GM21360 (cell line): ENCODE measurements around the gene SCAI.
A peak's percentile ranks its signal among the peaks of the same experiment; 100 is the strongest.
"Not testable (repeated sequence)": the region's sequence is repeated elsewhere in the genome, so short reads cannot be mapped to it uniquely, and the experiment has no call there.

Experiments
- ATAC-seq: cut with Tn5 transposase; IDR thresholded peaks from one replicate; pipeline ENCODE4 v1.9.1; 2021; ENCODE audit warnings: mild to moderate bottlenecking, moderate library complexity; ENCODE audit not compliant: unreplicated experiment

The SCAI gene

DNA sequence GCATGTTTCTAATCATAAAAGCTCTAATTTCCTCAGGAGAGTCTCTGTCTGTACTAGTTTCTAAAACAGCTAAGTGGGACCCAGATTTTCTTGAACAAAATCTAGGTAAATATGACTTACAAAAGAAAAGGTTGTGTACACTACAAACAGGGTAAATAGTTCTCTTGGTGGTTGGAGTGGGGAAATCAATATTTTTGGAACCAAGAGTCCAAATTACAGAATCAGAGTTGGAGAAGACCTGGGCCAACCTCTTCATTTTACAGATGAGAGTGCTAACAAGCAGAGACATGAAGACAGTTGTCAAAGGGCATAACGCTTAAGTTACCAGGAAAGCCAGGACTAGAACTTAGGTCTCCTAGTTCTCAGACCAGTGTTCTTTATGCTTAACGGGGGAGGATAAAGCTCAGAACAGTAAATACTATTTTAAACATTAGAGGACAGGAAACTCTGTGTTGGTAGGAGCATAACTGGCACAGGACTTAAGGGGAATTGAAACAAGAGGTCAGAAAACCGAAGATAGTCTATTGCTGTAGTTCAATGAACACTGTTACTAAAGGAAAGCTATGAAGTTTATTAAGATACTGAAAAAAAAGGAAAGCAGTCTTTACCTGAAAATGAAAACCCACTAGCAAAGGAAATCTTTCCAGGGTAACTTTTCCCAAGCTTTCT, 193.1 kb downstream of the SCAI start:
- ATAC-seq: no peak

DNA sequence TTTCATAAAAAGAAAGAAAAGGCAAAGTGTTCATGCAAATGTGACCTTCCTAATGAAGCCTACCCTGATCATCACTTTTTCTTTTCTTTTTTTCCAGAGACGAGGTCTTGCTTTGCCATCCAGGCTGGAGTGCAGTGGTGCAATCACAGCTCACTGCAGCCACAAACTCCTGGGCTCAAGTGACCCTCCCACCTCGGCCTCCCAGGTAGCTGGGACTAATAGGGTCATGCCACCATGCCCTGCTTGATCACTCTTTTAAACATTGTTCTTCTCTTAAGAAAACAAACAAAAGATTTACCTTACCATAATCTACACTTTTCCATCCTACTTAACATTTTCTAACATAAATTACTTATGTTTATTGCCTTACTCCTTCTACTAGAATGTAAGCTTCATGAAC, 193.9 kb downstream of the SCAI start:
- no peak for ATAC-seq

DNA sequence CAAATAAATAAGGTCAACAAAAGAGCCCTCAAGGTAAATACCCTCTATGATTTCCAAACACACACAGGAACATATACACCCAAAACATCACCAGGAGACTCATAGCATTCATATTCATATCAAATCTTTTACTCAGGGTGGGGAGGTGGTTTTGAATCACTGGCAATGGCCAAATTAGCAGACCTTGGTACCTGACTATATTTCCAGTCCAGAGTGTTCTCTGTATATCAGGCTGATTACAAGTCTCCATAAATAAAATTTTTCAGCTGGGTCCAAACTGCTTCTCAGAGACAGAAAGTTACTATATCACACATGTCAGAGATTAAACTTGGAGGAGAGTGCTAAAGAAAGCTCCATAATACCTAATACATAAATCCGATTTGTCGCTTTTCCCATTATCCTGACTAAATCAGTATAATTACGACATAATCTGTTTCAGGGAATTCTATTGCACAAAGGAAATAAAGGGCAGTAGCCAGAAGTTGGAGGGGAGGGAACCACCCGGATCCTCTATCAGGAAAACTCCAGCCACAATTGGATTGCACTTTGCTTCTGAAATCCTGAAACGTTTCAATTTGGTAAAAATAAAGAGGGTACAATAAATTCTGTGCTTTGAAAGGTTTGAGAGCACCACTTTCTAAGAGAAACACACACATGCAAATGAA, 195.5 kb downstream of the SCAI start:
- ATAC-seq: no peak

DNA sequence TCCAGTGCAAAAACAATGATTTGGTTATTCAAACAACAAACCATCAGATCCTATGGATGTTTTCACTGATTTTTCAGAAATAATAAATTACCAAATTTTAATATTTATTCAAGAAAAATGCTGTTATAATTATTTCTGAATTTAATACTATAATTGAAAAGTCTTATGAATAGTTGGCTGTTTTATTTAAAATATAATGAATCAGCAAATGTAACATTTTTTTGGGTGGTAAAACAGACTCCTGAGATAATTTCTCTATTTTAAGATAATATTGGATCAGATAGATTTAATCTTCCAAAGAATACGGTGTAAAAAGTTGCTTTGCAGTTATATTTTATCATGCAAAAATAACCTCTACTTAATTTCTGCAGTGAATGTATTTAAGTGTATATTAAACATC, 197.2 kb downstream of the SCAI start:
- ATAC-seq: no peak

DNA sequence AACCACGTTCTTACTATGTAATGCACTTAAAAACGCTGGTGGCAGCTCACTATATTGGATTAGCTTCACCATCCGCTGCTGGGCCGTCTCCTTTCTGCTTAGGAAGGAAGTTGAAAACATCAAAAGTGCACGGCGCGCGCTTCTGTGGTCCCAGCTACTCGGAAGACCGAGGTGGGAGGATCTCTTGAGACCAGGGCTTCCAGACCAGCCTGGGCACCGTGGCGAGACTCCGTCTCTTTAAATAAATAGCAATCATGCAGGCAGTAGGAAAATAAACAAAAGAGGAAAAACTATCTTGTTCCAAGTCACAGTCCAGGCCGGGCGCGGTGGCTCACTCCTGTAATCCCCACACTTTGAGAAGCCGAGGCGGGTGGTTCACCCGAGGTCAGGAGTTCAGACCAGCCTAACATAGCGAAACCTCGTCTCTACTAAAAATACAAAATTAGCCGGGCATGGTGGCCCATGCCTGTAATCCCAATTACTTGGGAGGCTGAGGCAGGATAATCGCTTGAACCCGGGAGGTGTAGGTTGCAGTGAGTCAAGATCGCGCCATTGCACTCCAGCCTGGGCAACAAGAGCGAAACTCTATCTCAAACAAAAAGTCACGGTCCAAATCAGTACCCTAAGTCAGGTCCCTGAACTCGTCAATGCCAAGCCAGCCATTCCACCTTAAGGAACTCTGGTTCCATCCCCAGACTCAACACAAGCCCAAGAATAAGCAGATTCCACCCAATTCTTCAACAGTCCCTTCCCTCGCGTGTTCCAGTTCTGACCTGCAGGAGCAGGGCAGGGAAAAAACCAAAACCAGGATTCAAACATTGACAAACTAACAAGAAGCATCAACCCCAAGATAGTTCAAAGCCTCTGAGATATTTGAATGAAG, 201.4 kb downstream of the SCAI start:
- ATAC-seq: peak; percentile 18

DNA sequence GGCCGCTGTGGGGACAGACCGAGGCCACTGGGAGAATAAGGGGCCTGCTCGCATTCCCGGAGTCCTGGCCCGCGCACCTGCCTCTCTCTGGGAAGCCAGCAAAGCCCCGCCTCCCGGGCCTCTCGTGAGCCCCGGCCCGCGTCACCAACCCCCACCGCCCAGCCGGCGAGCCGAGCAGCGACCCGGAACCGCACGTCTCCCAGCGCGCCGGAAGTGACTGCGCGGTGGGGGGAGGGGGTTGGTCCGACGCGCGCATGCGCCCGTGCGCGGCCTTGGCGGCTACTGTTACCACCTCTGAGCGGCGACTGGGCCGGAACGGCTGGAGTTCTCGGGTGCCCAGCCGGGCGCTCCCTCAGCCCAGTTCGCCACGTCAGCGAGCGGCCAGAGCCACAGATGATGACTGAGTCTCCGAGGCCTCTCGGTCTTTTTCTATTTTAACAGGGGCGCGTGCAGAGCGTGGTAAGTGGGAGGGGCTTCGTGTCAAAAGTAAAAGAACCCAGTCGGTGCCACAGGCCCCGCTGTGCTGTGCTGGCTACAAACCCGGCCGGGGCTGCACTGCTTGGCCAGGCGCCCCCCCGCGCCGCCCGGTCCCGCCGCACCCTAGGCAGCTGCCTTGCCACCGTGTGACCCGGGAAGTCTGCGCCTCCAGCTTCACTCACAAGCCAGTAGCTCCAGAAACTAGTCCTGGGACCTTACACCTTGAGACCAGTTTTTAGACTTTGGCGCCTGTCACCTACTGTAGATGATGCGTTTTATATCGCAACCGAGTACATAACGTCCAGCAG, 202.2 kb downstream of the SCAI start, which contains the start of gene GOLGA1:
GOLGA1 (minus strand) TSS at position 190 of the 785 bp plus-strand sequence. CDS start 2,372 bp downstream, outside the sequence.
- peak; percentile 71 for ATAC-seq

DNA sequence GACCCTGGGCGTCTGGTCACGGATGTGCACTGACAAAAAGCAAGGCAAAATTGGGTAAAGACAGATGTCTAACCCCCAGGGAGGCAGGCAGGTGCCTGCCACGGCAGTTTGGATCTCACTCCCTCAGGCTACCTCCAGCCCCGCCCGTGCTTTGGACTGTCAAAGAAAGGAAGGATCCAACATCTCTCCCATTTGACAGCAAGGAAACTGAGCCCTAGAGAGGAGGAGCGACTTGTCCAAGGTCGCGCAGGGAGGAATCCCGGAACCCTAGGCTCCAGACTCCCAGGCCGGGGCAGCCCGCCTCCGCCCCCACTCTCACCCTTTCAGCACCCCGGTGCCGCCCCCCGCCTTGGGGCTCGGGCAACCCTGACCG, 202.8 kb downstream of the SCAI start:
- peak; percentile 11 for ATAC-seq

DNA sequence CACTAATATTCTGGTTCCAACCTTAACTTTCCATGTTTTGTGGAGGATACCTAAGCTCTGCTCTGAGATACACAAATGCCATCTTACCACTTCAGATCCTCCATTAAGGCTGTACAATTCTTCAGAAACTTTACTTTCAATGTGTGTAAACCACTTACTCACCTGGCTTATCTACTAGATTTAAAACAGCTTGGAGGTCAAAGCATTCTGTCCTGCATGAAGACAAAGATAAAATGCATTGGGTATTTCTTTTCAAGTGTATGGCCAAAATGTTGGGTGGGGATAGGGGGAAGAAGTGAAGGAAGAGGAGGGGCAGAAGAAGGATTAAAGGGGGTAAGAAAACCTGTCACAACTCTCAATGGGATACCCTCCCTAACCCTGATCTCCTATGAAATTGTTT, 203.4 kb downstream of the SCAI start:
- no peak for ATAC-seq

DNA sequence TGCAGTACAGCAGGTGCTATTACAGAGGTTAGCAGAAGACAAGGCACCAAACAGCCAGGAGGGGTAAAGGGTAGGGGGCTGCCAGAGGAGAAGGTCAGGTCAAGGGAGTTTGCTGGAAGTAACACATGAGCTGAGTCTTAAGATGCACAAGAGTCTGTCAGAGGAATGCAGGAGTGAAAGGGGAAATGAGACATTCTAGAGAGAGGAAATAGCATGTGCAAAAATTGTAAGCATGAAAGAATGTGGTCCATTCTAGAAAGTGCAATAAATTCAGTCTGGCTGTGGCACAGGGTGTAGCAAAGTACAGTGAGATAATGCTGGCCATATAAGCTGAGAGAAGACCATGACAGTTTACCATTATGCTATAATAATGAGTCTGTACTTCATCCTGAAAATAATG, 209.0 kb downstream of the SCAI start:
- ATAC-seq: peak; percentile 48

DNA sequence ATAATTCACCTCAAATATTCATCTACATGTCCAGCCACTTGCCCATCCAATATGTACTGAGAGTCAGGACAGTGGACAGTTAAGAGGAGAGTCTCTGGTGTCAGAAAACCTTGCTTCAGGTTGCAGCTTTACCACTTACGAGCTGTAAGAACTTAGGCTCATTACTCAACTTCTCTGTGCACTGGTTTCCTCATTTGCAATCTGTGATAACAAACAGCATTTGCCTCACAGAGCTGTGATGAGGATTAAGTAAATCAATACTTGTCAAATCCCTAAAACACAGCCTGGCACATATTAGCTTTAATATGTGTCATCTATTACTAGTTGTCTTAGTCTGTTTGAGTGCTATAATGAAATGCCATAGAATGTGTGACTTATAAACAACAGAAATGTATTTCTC, 211.0 kb downstream of the SCAI start:
- no peak for ATAC-seq

DNA sequence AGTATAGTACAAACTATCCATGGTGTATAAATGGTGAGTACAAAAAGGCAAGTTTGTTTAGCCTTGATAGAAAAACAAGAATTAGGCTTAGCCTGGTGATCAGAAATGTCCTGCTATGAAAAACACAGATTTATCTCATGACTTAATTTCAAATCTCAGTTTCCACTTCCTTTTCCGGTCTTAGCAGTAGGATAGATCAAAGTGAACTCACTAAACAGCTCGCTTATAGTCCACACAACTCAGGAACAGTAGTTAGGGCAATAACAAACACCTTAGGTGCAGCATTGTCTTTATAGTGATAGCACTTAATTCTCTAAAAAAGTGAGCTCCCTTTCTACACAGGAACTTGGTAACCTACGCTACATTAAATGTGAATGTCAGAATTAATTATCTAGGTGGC, 213.9 kb downstream of the SCAI start:
- no peak for ATAC-seq

DNA sequence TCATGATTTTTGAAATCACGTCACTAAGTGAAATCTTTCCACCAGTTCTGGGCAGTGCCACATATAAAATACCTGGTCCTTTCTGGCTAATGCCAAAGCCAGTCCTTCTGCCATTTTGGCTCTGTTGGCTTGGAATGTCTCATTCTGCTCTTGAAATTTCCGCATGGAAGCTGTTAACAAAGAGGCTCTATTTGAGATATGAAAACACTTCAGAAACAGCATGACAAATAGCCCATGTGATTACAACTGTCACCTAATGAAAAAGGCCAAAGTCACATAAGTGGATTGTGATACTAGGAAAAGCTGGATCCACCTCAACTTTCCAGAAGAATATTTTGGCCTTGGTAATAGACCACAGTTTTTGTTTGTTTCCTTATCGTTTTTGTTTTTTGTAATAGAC, 215.2 kb downstream of the SCAI start:
- no peak for ATAC-seq

DNA sequence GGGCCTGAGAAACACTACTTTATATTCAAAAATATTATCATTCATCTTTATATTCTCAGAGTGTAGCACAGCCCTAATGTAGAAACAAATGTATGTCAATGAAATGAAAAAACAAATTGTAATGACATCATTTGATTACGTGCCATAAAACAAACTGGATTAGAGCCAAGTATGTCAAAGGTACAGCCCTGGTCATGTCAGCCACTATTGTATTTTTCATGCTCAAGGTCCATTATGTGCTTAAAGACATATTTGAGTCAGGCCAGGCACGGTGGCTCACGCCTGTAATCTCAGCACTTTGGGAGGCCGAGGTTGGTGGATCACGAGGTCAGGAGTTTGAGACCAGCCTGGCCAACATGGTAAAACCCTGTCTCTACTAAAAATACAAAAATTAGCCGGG, 222.9 kb downstream of the SCAI start:
- ATAC-seq: not testable (repeated sequence)

DNA sequence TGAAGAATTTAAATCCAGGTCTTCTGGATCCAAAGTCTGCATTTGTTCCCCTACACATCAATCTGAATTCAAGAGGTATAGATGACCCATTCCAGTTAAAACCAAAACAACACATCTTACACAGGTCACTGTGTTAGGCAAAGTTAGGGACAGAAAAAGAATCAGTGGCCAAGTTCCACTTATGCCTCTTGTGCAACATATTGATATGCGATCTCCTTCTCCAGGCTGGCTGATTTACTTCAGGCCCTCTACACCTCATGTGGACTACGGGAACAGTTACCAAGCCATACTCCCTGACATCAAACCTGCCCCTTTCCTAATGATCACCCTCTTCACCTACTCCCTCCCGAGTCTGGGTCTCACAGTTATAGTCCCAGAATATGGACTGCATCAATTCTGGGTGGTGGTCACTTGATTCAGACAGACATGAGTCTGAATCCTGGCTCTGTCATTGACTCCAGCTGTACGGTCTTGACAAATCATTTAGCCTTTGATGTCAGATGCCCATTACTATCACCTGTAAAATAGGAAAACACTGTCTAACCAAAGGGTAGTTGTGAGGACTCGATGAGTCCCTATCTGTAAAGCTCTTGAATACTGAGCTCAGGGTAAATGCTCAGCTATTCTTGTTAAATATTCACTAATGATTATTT, 228.4 kb downstream of the SCAI start:
- ATAC-seq: no peak

DNA sequence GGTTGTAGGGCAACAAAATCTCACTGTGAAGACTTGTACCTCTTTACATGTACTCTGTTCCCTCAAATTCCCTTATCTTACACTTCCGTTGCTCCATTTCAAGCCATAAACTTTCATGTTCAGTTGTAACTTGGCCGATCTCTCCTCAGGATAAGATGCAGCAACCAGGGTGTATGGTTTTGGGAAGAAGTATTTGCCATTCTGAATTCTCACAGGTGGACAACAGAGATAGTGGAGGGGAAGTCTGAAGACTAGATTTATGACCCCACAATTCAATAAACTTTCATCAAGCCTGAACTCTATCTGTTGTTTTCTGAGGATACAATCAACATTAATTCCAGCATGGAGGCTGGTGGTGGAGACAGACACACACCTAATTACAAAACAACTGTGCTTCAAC, 229.9 kb downstream of the SCAI start:
- ATAC-seq: no peak

DNA sequence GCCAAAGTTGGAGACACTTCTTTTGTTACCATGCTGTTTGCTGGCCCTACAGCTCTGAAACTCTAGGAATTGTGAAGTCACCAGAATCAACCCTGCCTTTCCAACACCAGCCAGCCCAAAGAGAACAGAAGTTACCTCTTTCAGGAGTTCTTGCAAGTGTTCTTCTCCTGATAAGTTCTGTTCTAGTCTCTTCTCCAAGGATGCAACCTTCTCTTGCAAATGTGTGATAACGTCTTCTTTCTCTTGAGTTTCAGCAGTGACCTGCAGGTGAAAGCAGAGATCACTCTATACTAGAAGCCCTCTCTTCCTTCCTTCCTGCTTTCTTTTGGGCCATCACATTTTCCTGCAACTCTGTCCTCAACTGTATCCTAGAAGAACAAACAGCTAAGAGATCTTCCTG, 231.6 kb downstream of the SCAI start:
- no peak for ATAC-seq

DNA sequence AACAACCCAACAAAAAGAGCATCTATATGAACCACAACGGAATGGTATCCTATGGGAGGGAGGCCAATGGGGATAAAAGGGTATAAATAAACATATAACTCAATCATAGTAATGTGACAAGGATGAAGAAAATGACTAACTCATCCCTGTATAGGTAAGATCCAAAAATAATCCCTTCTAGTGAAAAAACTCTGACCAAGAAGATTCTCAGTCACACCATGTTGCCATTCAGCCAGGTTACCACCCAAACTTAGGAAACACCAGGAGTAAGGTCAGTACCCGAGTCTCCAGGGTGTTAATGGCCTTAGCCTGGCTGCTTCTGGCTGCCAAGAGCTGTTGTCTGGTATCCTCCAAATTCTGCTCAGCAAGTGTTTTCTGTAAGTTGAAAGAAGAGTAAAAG, 235.2 kb downstream of the SCAI start:
- no peak for ATAC-seq

DNA sequence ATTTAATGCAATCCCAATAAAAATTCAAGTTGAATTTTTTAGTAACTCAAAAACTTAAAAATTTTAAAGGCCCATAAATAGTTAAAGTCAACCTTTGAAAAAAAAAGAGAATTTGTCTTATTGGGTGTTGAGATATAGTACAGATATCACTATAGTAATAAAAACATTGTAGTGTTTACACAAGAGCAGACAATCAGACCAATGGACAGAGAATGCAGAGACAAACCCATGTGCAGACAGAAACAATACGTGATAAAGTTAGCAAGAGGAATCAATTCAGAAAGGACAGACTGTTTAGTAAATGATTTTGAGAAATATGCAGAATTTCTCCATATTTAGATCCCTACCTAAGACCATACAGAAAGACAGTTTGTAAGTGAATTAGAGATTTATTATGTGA, 236.4 kb downstream of the SCAI start:
- no peak for ATAC-seq

DNA sequence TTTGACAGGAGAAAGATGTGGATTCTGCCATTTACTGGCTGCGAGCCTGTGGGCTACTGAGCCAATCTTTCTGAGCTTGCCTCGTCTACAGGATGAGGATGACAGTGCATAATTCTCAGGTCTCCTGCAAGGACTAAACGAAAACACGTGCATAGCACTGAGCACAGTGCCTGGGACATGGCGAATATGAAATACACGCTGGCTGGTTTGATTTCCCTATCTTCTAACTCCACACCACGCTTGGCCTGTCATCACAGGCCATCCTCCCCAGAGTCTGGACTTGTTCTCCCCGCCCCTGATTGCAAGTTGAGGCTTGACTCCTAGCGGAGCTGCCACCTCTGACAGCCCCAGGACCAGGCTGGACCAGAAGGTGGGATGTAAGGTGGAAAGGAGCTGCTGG, 243.5 kb downstream of the SCAI start:
- ATAC-seq: no peak
